ENCODE results near the gene ZSCAN22.
A peak's percentile ranks its signal among the peaks of the same experiment; 100 is the strongest.
"Not testable (repeated sequence)": the region's sequence is repeated elsewhere in the genome, so short reads cannot be mapped to it uniquely, and the experiment has no call there.

ZSCAN22 gene

DNA sequence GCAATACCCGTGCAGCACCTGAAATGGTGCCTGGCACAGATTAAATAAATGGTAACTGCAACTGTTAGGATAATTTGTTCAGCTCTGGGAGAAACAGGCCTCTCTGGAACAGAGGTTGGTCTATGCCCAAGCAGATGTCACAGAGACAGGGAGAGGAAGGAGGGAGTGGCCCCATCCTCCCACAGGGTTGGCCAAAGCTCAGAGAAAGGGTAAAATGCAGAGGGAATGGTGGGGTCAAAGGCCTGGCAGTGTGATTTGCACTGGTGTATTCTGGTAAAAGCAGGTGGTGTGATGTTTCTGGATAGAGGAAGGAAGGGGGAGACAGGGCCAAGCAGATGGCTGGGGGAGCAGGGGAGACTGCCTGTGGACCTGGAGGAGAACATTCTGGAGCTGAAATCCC, 9.4 kb downstream of the ZSCAN22 start:
- Histone ChIP-seq H3K27ac (ENCODE audit: insufficient read depth, low read depth, low read length, poor library complexity, severe bottlenecking) (no peak overlapping the region), H3K4me3 (ENCODE audit: insufficient read depth, low read depth, low read length) (no peak overlapping the region), H3K36me3 (ENCODE audit: control insufficient read depth, insufficient read depth, low read length) (peaks cover 13% of the 10 kb centered on the region), H3K4me1 (ENCODE audit: control insufficient read depth, insufficient read depth, low read length) (no peaks in the 10 kb centered on the region), H3K27me3 (ENCODE audit: control insufficient read depth, insufficient read depth, low read length, poor library complexity, severe bottlenecking) (no peaks in the 10 kb centered on the region), H3K9me3 (ENCODE audit: control insufficient read depth, low read length) (no peaks in the 10 kb centered on the region)
- 93 to 95% methylated on average over 1 of the region's 1 CpG for WGBS, 2 experiments

DNA sequence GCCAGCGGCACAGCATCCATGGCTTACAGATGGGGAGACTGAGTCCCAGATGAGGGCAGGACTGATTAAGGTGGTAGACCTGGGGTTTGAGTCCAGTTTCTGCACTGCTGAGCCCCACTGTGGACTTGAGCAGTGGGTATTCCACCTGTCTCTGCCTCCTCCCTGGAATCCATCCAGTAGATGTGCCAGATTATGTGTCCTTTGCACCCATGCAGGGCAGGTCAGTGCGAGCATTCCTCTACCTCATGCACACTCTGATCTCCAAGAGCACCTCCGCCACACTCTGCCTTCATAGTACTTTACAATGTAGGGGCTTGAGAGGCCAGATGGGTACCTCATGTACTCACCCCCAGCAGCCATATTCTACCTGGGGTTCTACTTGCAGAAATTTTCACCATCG, 10.0 kb downstream of the ZSCAN22 start:
- no peak overlapping the region for H3K27ac ChIP-seq (ENCODE audit: insufficient read depth, low read depth, low read length, poor library complexity, severe bottlenecking)
- no peaks in the 10 kb centered on the region for H3K4me1 ChIP-seq (ENCODE audit: control insufficient read depth, insufficient read depth, low read length)
- H3K27me3 ChIP-seq (ENCODE audit: control insufficient read depth, insufficient read depth, low read length, poor library complexity, severe bottlenecking): no peaks in the 10 kb centered on the region
- 91 to 95% methylated on average over 4 of the region's 4 CpGs for WGBS, 2 experiments
- no peaks in the 10 kb centered on the region for H3K9me3 ChIP-seq (ENCODE audit: control insufficient read depth, low read length)
- no peak overlapping the region for H3K4me3 ChIP-seq (ENCODE audit: insufficient read depth, low read depth, low read length)
- H3K36me3 ChIP-seq (ENCODE audit: control insufficient read depth, insufficient read depth, low read length): peaks cover 13% of the 10 kb centered on the region

DNA sequence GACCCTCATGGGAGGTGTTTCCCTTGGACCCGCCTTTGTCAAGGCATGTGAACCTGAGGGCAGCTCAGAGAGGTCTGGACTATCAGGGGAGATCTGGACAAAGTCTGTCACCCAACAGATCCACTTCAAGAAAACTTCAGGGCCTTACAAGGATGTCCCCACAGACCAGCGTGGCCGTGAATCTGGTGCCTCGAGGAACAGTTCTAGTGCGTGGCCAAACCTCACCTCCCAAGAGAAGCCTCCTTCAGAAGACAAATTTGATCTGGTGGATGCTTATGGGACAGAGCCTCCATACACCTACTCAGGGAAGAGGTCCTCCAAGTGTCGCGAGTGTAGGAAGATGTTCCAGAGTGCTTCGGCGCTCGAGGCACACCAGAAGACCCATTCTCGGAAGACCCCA, 11.5 kb downstream of the ZSCAN22 start:
- H3K9me3 ChIP-seq (ENCODE audit: control insufficient read depth, low read length): no peaks in the 10 kb centered on the region
- 97 to 98% methylated on average over 11 of the region's 11 CpGs for WGBS, 2 experiments
- no peak overlapping the region for H3K4me3 ChIP-seq (ENCODE audit: insufficient read depth, low read depth, low read length)
- H3K27ac ChIP-seq (ENCODE audit: insufficient read depth, low read depth, low read length, poor library complexity, severe bottlenecking): no peak overlapping the region
- H3K36me3 ChIP-seq (ENCODE audit: control insufficient read depth, insufficient read depth, low read length): peaks cover 13% of the 10 kb centered on the region
- no peaks in the 10 kb centered on the region for H3K27me3 ChIP-seq (ENCODE audit: control insufficient read depth, insufficient read depth, low read length, poor library complexity, severe bottlenecking)
- no peaks in the 10 kb centered on the region for H3K4me1 ChIP-seq (ENCODE audit: control insufficient read depth, insufficient read depth, low read length)

DNA sequence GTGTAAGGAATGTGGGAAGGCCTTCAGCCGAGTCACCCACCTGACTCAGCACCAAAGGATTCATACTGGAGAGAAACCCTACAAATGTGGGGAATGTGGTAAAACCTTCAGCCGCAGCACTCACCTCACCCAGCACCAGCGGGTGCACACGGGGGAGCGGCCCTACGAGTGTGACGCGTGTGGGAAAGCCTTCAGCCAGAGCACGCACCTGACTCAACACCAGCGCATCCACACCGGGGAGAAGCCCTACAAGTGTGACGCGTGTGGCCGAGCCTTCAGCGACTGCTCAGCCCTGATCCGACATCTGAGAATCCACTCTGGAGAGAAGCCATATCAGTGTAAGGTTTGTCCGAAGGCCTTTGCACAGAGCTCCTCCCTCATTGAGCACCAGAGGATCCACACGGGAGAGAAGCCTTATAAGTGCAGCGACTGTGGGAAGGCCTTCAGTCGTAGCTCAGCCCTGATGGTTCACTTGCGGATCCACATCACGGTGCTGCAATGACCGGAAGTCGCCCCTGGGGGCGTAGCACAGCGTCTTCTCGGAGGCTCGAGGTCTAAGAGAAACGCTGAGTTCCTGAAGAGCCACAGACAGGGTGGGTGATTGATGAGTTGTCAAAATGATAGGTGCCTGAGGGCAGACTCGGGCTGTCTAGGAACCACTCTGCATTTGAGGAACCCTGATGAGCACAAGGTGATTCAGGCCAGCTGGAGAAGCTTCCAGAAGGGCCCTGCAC, 12.2 kb downstream of the ZSCAN22 start:
- no peaks in the 10 kb centered on the region for H3K9me3 ChIP-seq (ENCODE audit: control insufficient read depth, low read length)
- peaks cover 13% of the 10 kb centered on the region for H3K36me3 ChIP-seq (ENCODE audit: control insufficient read depth, insufficient read depth, low read length)
- no peak overlapping the region for H3K4me3 ChIP-seq (ENCODE audit: insufficient read depth, low read depth, low read length)
- no peaks in the 10 kb centered on the region for H3K27me3 ChIP-seq (ENCODE audit: control insufficient read depth, insufficient read depth, low read length, poor library complexity, severe bottlenecking)
- WGBS, 2 experiments: 84% methylated on average over 30 of the region's 30 CpGs
- no peak overlapping the region for H3K27ac ChIP-seq (ENCODE audit: insufficient read depth, low read depth, low read length, poor library complexity, severe bottlenecking)
- no peaks in the 10 kb centered on the region for H3K4me1 ChIP-seq (ENCODE audit: control insufficient read depth, insufficient read depth, low read length)

DNA sequence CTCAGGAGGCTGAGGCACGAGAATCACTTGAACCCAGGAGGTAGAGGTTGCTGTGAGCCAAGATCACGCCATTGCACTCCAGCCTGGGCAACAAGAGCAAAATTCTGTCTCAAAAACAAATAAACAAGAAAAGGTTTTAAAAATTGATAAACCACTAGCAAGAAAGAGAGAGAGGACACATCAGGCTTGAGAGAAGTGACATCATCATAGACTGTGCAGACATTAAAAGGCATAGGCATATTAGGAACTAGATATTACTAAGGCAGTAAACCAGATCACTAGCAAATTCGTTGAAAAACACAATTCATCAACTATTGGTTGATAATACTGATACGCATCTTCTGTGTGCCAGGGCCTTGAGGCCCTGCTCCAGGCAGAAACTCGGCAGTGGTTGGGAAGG, 18.8 kb downstream of the ZSCAN22 start:
- Histone ChIP-seq H3K4me3 (ENCODE audit: insufficient read depth, low read depth, low read length) (no peak overlapping the region), H3K36me3 (ENCODE audit: control insufficient read depth, insufficient read depth, low read length) (no peaks in the 10 kb centered on the region), H3K9me3 (ENCODE audit: control insufficient read depth, low read length) (no peaks in the 10 kb centered on the region), H3K27me3 (ENCODE audit: control insufficient read depth, insufficient read depth, low read length, poor library complexity, severe bottlenecking) (peaks cover 20% of the 10 kb centered on the region), H3K4me1 (ENCODE audit: control insufficient read depth, insufficient read depth, low read length) (no peaks in the 10 kb centered on the region), H3K27ac (ENCODE audit: insufficient read depth, low read depth, low read length, poor library complexity, severe bottlenecking) (no peak overlapping the region)
- WGBS, 2 experiments: 90 to 91% methylated on average over 5 of the region's 5 CpGs

DNA sequence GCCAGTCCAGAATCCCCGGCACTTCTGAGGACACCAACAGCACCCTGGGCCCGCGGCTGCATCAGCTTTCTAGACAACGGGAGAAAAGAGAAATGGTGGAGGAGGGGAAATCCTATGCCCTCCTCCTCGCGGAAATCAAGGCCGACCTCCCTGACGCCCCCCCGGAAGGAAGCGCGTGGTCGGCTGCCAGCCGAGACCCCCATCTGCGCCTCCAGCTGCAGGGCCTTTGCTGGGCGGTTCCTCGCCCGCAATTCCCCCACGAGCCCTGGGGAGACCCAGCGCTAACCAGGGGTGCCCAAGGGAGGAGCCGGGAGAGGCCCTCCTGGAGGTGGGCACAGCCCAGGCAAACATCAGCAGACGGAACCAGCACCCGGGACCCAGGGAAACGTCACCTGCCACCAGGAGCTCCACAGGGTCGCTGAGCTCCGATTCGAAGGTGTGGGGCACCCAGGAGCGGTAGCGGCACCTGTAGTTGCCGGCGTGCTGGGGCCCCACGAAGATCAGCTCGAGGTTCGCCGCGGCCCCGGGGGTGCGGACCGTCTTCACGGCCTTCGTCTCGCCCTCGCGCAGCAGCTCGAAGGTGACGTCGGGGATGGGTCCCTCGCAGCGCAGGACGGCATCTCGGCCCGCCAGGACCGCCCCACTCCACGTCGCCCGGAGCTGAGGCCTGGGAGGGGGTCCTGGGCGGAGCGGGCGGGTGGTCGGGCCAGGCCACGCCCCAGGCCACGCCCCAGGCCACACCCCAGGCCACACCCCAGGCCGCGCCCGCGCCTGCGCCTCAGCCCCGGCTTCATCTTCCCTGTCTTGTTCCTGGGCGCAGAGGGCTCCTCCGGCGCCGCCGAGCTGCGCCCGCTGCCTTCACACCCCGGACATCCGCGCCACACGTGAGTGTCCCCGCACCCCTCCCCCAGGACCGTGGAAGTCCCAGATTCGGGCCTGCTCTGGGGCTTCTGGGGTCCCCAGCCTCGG, 20.5 kb downstream of the ZSCAN22 start:
- H3K4me3 ChIP-seq (ENCODE audit: insufficient read depth, low read depth, low read length): peak overlapping the region; percentile 66
- H3K36me3 ChIP-seq (ENCODE audit: control insufficient read depth, insufficient read depth, low read length): no peaks in the 10 kb centered on the region
- H3K27me3 ChIP-seq (ENCODE audit: control insufficient read depth, insufficient read depth, low read length, poor library complexity, severe bottlenecking): peaks cover 20% of the 10 kb centered on the region
- H3K27ac ChIP-seq (ENCODE audit: insufficient read depth, low read depth, low read length, poor library complexity, severe bottlenecking): no peak overlapping the region
- no peaks in the 10 kb centered on the region for H3K4me1 ChIP-seq (ENCODE audit: control insufficient read depth, insufficient read depth, low read length)
- 1 to 2% methylated on average over 82 of the region's 82 CpGs for WGBS, 2 experiments
- no peaks in the 10 kb centered on the region for H3K9me3 ChIP-seq (ENCODE audit: control insufficient read depth, low read length)

DNA sequence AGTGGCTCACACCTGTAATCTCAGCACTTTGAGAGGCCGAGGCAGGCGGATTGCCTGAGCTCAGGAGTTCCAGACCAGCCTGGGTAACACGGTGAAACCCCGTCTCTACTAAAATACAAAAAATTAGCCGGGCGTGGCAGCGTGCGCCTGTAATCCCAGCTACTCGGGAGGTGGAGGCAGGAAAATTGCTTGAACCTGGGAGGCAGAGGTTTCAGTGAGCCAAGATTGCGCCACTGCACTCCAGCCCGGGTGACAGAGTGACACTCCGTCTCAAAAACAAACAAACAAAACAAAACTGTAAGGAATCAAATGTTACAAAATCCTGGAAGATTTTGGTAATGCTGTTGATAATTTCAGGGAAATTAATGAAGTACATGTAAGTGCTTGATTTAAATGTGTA, 21.3 kb downstream of the ZSCAN22 start:
- H3K4me1 ChIP-seq (ENCODE audit: control insufficient read depth, insufficient read depth, low read length); H3K27ac ChIP-seq (ENCODE audit: insufficient read depth, low read depth, low read length, poor library complexity, severe bottlenecking); H3K9me3 ChIP-seq (ENCODE audit: control insufficient read depth, low read length); H3K36me3 ChIP-seq (ENCODE audit: control insufficient read depth, insufficient read depth, low read length): not testable (repeated sequence)
- Histone ChIP-seq H3K4me3 (ENCODE audit: insufficient read depth, low read depth, low read length) (peak overlapping the region; percentile 66), H3K27me3 (ENCODE audit: control insufficient read depth, insufficient read depth, low read length, poor library complexity, severe bottlenecking) (peaks cover 20% of the 10 kb centered on the region)
- 17 to 18% methylated on average over 12 of the region's 12 CpGs for WGBS, 2 experiments

DNA sequence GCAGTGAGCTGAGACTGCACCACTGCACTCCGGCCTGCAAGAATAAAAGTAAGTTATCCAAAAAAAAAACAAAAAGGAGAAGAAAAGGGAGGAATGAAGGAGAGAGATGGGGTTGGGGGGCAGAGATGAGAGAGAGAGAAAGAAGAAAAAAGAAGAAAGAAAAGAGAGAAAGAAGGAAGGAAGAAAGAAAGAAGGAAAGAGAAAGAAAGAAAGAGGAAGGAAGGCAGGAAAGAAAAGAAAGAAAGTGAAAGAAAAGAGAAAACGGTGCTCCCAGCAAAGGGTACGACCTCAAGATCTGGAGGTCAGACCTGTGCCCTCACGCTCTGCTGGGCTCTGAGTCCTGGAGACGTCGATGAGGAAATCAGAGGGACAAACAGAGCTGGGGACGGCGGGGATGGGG, 22.8 kb downstream of the ZSCAN22 start:
- Histone ChIP-seq H3K27me3 (ENCODE audit: control insufficient read depth, insufficient read depth, low read length, poor library complexity, severe bottlenecking) (peaks cover 20% of the 10 kb centered on the region), H3K4me1 (ENCODE audit: control insufficient read depth, insufficient read depth, low read length) (no peaks in the 10 kb centered on the region), H3K36me3 (ENCODE audit: control insufficient read depth, insufficient read depth, low read length) (no peaks in the 10 kb centered on the region), H3K27ac (ENCODE audit: insufficient read depth, low read depth, low read length, poor library complexity, severe bottlenecking) (no peak overlapping the region), H3K9me3 (ENCODE audit: control insufficient read depth, low read length) (no peaks in the 10 kb centered on the region), H3K4me3 (ENCODE audit: insufficient read depth, low read depth, low read length) (no peak overlapping the region)
- 90 to 92% methylated on average over 8 of the region's 8 CpGs for WGBS, 2 experiments

DNA sequence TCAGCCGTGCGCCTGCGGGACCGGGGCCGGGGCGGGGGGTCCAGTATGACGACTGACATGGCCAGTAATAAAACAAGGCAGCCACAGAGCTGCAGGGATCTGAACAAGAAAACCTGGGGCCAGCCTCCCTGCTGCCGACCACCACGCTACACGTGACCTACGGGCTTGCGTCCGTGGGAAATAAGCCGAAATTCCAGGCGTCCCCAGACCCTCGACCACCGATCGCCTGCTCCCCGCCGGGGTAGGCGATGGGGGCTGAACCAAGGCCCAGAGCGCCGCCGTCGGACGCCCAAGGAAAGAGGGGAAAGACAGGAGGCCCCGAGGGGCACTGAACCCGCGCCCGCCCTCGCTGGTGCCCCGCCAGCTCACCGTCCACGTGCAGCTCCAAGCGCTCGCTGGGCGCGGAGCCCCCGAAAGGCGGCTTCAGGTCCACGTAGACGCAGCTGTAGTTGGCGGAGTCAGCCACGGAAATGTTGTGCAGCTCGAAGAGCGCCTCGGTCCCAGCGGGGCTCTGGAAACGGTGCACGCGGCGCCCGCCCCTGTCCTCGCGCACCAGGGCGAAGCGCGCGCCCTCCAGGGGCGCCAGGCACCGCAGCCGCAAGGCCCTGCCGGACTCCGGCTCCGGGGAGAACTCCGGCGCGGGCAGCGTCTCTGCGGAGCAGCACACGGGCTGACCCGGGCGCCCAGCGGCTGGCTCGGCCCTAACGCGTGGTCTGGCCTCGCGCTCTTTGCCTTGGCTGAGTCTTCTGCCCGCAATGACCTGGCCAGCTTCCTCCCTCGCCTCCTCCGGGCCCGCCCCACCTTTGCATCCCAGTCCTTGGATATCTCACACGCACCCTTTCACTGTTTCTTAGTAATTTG, 23.4 kb downstream of the ZSCAN22 start:
- Histone ChIP-seq H3K27me3 (ENCODE audit: control insufficient read depth, insufficient read depth, low read length, poor library complexity, severe bottlenecking) (peaks cover 20% of the 10 kb centered on the region), H3K4me1 (ENCODE audit: control insufficient read depth, insufficient read depth, low read length) (no peaks in the 10 kb centered on the region), H3K27ac (ENCODE audit: insufficient read depth, low read depth, low read length, poor library complexity, severe bottlenecking) (no peak overlapping the region), H3K4me3 (ENCODE audit: insufficient read depth, low read depth, low read length) (no peak overlapping the region), H3K36me3 (ENCODE audit: control insufficient read depth, insufficient read depth, low read length) (no peaks in the 10 kb centered on the region), H3K9me3 (ENCODE audit: control insufficient read depth, low read length) (no peaks in the 10 kb centered on the region)
- 95 to 96% methylated on average over 84 of the region's 84 CpGs for WGBS, 2 experiments

Data from ectodermal cell (in vitro differentiated cells).